Measurements from ENCODE around the gene TRDN. TPM values are rescaled to one million over a fixed set of nuclear protein-coding genes. Genes with fewer than 3 reads are reported as not detected.

TRDN gene
- total and polyA plus RNA-seq, 2 donors from 2014 or later: 0.19 TPM; not detected in 1

- no peaks in the 10 kb centered on the region for H3K9me3 ChIP-seq (ENCODE audit: control insufficient read depth in 2 of 3, insufficient read depth in 1 of 3, low read length in 3 of 3)
- H3K4me3 ChIP-seq (ENCODE audit: low read length in 3 of 3): no peak overlapping the region
- no peak overlapping the region for H3K9ac ChIP-seq (ENCODE audit: low read length in 3 of 3)
- no peak for DNase-seq
- intact Hi-C loops (cut with DNase I): no loop called here
- TF ChIP-seq CTCF (IDR thresholded peaks at IDR 0.05; ENCODE audit: borderline replicate concordance, extremely low read depth, insufficient read depth): no peak
- FAIRE-seq: no peak
- H3K36me3 ChIP-seq (ENCODE audit: control insufficient read depth in 2 of 3, insufficient read depth in 3 of 3, low read length in 3 of 3): no peaks in the 10 kb centered on the region
- no peaks in the 10 kb centered on the region for H3K4me1 ChIP-seq (ENCODE audit: control insufficient read depth in 2 of 3, insufficient read depth in 2 of 3, low read depth in 1 of 3, low read length in 3 of 3)
- no peaks in the 10 kb centered on the region for H3K27me3 ChIP-seq (ENCODE audit: control insufficient read depth, insufficient read depth, low read length)
- H3K27ac ChIP-seq (ENCODE audit: low read depth in 2 of 2, low read length in 2 of 2): no peak overlapping the region
These were observed 121.0 kb downstream of the TRDN start for GRCh38 chr6:123515715-123516114.

- no peak for TF ChIP-seq CTCF (IDR thresholded peaks at IDR 0.05; ENCODE audit: borderline replicate concordance, extremely low read depth, insufficient read depth)
- H3K27ac ChIP-seq (ENCODE audit: low read depth in 2 of 2, low read length in 2 of 2): no peak overlapping the region
These were observed 127.6 kb downstream of the TRDN start for GRCh38 chr6:123509112-123509511.

GRCh38 chr6:123508290-123508689 lies 128.5 kb downstream of the TRDN start:
- Histone ChIP-seq H3K27ac (ENCODE audit: low read depth in 2 of 2, low read length in 2 of 2) (no peak overlapping the region), H3K4me3 (ENCODE audit: low read length in 3 of 3) (no peak overlapping the region), H3K36me3 (ENCODE audit: control insufficient read depth in 2 of 3, insufficient read depth in 3 of 3, low read length in 3 of 3) (no peaks in the 10 kb centered on the region), H3K9ac (ENCODE audit: low read length in 3 of 3) (no peak overlapping the region), H3K9me3 (ENCODE audit: control insufficient read depth in 2 of 3, insufficient read depth in 1 of 3, low read length in 3 of 3) (no peaks in the 10 kb centered on the region), H3K27me3 (ENCODE audit: control insufficient read depth, insufficient read depth, low read length) (no peaks in the 10 kb centered on the region), H3K4me1 (ENCODE audit: control insufficient read depth in 2 of 3, insufficient read depth in 2 of 3, low read depth in 1 of 3, low read length in 3 of 3) (no peaks in the 10 kb centered on the region)
- FAIRE-seq: no peak
- intact Hi-C loops (cut with DNase I): no loop called here
- no peak for DNase-seq
- TF ChIP-seq CTCF (IDR thresholded peaks at IDR 0.05; ENCODE audit: borderline replicate concordance, extremely low read depth, insufficient read depth): no peak

More at GRCh38 chr6:123509112-123509511, 127.6 kb downstream of the TRDN start:
- Histone ChIP-seq H3K4me3 (ENCODE audit: low read length in 3 of 3) (no peak overlapping the region), H3K4me1 (ENCODE audit: control insufficient read depth in 2 of 3, insufficient read depth in 2 of 3, low read depth in 1 of 3, low read length in 3 of 3) (no peaks in the 10 kb centered on the region), H3K36me3 (ENCODE audit: control insufficient read depth in 2 of 3, insufficient read depth in 3 of 3, low read length in 3 of 3) (no peaks in the 10 kb centered on the region), H3K9ac (ENCODE audit: low read length in 3 of 3) (no peak overlapping the region), H3K27me3 (ENCODE audit: control insufficient read depth, insufficient read depth, low read length) (no peaks in the 10 kb centered on the region), H3K9me3 (ENCODE audit: control insufficient read depth in 2 of 3, insufficient read depth in 1 of 3, low read length in 3 of 3) (no peaks in the 10 kb centered on the region)
- intact Hi-C loops (cut with DNase I): no loop called here
- no peak for FAIRE-seq
- DNase-seq: no peak

GRCh38 chr6:123507582-123507981 lies 129.2 kb downstream of the TRDN start:
- intact Hi-C loops (cut with DNase I): no loop called here
- H3K4me3 ChIP-seq (ENCODE audit: low read length in 3 of 3): no peak overlapping the region
- FAIRE-seq (no peak), DNase-seq (no peak)
- no peaks in the 10 kb centered on the region for H3K36me3 ChIP-seq (ENCODE audit: control insufficient read depth in 2 of 3, insufficient read depth in 3 of 3, low read length in 3 of 3)
- no peaks in the 10 kb centered on the region for H3K27me3 ChIP-seq (ENCODE audit: control insufficient read depth, insufficient read depth, low read length)
- no peak overlapping the region for H3K9ac ChIP-seq (ENCODE audit: low read length in 3 of 3)
- no peak for TF ChIP-seq CTCF (IDR thresholded peaks at IDR 0.05; ENCODE audit: borderline replicate concordance, extremely low read depth, insufficient read depth)
- H3K4me1 ChIP-seq (ENCODE audit: control insufficient read depth in 2 of 3, insufficient read depth in 2 of 3, low read depth in 1 of 3, low read length in 3 of 3): no peaks in the 10 kb centered on the region
- no peak overlapping the region for H3K27ac ChIP-seq (ENCODE audit: low read depth in 2 of 2, low read length in 2 of 2)
- no peaks in the 10 kb centered on the region for H3K9me3 ChIP-seq (ENCODE audit: control insufficient read depth in 2 of 3, insufficient read depth in 1 of 3, low read length in 3 of 3)
